GM19099 (cell line): ENCODE results near the gene ADK.

Experiments used
- POLR2A ChIP-seq: IDR thresholded peaks from 3 replicates; pipeline ENCODE4 v1.6.1; 2011; ENCODE audit warnings: low read depth; ENCODE audit not compliant: insufficient read length; ENCODE audit errors: extremely low read depth

ADK gene

GRCh38 chr10:74289951-74290350 is 138.9 kb downstream of the ADK start:
- no peak for TF ChIP-seq POLR2A

DNA sequence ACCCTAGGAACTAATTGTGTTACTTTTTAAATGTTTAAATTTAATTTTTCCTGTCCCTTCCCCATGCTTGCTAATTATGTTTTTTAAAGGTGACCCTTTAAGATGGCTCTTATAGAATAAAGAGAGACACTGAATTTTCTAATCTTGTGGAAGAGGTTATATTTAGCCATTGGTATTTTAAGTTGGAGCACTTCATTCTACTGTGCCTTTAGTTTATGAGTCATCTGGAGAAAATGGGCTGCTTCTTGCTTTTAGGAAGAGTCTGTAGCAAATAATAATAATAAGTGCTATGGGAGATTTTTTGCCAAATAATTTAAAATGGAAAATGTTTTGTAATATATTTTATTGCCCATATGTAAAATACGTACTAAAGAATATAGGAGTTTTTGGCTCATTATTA is 139.7 kb downstream of the ADK start:
- no peak for TF ChIP-seq POLR2A

DNA sequence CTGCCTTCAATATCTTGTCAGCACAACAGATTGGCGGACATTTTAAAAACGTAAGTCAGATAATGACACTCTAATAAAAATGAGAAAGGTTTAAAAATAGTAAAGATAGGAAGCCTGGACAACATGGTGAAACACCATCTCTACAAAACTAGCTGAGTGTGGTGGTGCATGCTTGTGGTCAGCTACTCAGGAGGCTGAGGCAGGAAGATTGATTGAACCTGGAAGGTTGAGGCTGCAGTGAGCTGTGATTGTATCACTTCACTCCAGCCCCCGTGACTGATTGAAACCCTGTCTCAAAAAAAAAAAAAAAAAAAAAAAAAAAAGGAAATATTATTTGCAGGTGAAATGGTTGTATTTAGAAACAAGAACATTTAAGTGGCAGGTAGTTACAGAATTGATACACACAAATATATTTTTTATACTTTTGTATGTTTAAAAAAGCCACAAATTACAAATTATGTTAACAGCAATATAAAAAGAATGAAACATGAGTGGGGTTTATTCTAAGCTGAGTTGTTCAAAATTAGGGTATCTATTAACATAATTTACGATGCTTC is 141.9 kb downstream of the ADK start:
- TF ChIP-seq POLR2A, result no peak

- TF ChIP-seq POLR2A, result no peak
Observed at GRCh38 chr10:74293686-74294371, 142.8 kb downstream of the ADK start.

- no peak for TF ChIP-seq POLR2A
Observed at GRCh38 chr10:74297389-74298080, 146.5 kb downstream of the ADK start.

- TF ChIP-seq POLR2A, result no peak
Observed at GRCh38 chr10:74300666-74301065, 149.6 kb downstream of the ADK start.

- no peak for TF ChIP-seq POLR2A
Observed at GRCh38 chr10:74305730-74306129, 154.7 kb downstream of the ADK start.

DNA sequence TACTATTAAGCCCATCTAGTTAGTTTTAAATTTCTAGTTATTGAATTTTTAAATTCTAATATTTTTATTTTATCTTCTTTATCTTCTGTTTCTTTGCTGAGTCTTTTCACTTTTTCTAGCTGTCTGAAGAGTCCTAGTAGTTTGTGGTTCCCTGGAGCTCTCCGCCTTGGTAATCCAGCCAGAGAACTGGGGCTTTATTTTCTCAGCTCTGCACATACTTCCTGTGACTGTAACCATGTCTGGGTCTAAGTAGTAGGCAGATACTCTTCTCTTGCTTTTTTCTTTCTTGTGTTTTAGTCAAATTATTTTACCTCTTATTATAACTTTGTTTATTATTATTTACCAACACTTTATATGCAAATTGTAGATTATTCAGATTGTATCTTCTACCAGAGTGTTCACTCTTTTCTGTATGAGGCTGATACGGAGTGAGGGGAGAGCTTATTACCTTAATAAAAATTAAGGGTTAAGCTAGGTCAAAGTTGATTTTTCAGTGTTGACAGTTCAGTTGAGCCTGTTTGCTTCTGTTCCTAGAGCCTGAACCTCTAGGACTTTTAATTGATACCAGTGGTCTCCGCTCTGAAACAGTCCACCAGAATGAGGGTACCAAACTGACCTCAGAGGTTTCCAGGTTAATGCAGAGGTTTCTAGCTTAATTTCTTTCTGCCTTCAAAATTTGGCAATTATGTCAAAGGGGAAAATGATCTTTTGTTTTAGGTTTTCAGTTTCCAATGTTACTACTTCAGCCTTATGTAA is 155.4 kb downstream of the ADK start:
- no peak for TF ChIP-seq POLR2A

DNA sequence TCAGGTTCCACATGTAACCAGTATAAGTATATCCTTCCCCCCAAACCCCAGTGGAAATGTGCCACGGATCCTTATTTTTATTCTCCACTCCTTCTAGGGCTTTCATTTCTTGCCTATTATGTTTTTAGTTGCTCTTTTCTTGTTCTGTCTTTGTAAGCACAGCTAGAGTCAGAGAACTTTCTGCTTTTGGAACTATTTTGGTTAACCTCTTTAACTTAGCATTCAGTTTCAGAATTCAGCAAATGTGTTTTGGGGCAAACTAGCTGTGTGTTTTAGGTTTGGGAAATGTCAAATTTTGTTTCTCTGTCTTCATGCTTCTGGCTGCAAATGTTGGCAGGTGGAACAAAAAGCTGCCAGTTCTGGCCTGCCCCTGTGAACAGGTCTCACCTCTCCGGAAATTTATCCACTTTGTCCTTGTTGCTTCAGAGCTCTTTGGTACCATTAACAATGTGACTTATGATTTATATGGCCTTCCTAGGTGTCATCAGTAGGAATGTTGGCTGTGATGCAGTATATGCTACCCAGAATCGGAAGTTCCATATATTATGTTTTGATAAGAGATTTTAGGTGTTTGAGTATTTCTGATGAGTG is 156.1 kb downstream of the ADK start:
- no peak for TF ChIP-seq POLR2A

DNA sequence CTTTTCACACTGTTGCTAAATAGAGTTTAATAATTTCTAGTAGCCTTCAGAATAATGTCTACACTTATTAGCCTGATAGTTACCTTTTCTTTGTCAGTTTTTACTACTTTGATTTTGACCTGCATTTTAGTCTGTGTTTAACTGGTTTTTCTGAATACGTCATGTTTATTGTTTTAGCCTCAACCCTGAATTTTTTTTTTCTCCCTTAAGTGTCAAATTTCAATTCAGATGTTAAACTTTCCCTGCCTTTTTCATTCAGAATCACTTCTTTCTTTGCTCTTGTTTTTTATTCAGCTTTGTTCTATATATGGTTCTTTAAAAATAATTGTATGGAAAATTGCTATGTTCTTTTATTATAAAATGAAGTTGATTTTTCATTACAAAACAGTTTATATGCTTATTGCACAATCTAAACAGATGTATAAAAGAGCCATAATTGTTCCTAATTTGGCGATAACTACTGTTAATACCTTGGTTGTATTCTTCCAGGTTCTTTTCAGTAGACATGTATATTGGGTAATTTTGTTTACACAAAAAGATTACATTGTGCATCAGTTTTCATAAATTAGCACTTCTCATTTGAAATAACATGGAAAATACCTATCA is 159.7 kb downstream of the ADK start:
- TF ChIP-seq POLR2A, result no peak

DNA sequence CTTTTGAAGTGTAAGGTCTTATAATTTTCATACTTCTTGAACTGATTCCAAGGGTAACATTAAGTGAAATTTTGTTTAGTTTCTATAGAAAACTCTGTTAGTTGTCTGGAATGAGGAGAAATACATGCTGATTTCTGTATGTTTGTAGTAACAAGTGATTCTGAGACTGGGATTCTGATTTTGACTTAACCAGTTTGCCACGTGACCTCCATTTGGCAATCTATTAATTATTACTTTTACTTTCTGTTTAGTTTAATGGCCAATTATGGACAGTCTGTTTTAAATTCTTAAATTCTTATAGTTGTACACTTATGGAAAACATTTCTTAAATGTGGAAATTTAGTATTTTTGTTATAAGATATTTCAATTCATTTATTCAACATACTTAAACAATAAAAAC is 163.1 kb downstream of the ADK start:
- TF ChIP-seq POLR2A, result no peak

DNA sequence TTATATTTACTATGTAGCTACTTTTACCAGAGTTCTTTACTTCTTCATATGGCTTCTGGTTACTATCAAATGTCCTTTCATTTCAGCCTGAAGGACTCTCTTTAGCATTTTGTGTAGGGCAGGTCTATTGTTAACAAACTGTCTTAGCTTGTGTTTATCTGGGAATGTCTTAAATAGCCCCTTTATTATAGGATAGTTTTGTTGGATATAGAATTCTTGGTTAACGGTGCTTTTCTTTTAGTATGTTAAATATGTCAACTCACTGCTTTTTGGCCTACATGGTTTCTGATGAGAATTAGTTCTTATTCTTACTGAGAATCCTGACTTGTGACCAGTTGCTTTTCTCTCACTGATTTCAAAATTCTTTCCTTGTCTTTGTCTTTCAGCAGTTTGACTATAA is 169.0 kb downstream of the ADK start:
- TF ChIP-seq POLR2A, result no peak

GRCh38 chr10:74320717-74321116 is 169.7 kb downstream of the ADK start:
- no peak for TF ChIP-seq POLR2A

GRCh38 chr10:74322141-74322540 is 171.1 kb downstream of the ADK start:
- no peak for TF ChIP-seq POLR2A

DNA sequence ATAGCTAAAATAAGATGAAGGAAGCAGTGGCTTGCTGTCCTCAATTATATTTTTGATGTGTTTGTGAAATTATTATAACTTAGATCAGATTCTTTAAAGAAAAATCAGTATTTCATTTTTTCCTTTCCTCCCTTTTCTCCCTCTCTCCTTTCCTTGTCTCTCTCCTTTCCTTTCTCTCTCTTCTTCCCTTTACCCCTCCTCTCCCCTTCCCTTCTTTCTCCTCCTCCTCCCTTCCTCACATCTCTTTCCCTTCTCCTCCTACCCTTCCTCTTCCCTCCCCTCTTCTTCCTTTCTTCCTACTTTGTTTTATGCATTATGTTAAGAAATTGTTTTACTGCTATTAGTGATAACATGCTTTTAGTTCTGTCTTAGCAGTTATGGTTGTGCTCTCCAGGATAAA is 171.5 kb downstream of the ADK start:
- TF ChIP-seq POLR2A, result no peak
